HepG2 (cell line): ENCODE data around the gene INHA. TPM values are rescaled to one million over a fixed set of nuclear protein-coding genes. Genes with fewer than 3 reads are reported as not detected.

Source experiments
- ATAC-seq: fragments of 200-7000 bp; cut with Tn5 transposase; 3 replicates; pipeline ENCODE4 v1.9.1; 2020; ENCODE audit warnings: mild to moderate bottlenecking, moderate library complexity
- BruUV-seq: library from RNA; stranded (reverse); fragments of 400-500 nt; replicated peaks from 2 replicates; lab custom pipeline; 2021; lab: Mats Ljungman, UMichigan
- CTCF ChIA-PET: fragments of 300-600 bp; formaldehyde crosslinking; extraction: SDS; loops from one replicate; lab custom pipeline; 2021; ENCODE audit warnings: low total read pairs, inconsistent platforms, low intra/inter-chr PET ratio; lab: Yijun Ruan, JAX
- POLR2A ChIA-PET: fragments of 350-600 bp; sonication (Branson Sonifier 250); formaldehyde crosslinking; loops from one replicate; lab custom pipeline; 2020; ENCODE audit warnings: antibody characterized with exemption, inconsistent platforms; lab: Yijun Ruan, JAX
- DNase-seq: peaks from one replicate; pipeline ENCODE4 v3.0.0-alpha.2; 2015; ENCODE audit warnings: low spot score
- FAIRE-seq: peaks from 3 replicates; lab custom pipeline; 2011; peaks lifted over from hg19 to GRCh38; lab: Jason Lieb, UNC
- H2AFZ ChIP-seq: one replicate; pipeline ENCODE4 v1.6.1; 2011; ENCODE audit warnings: low read length, inconsistent platforms
- H3K27ac ChIP-seq: fragments of 300-600 bp; 3 replicates; pipeline ENCODE4 v1.8.0; 2011; ENCODE audit warnings: mixed run types, mild to moderate bottlenecking, mixed read lengths, low read length, inconsistent platforms; ENCODE audit not compliant: insufficient read depth; ENCODE audit errors: extremely low read length
- H3K27me3 ChIP-seq, 2 experiments: fragments of 200-600 bp in 1 of 2; 2 replicates in 1 of 2; 3 replicates in 1 of 2; pipeline versions ENCODE4 v1.6.0 to v1.8.0; 2011; ENCODE audit warnings: low read length in 2 of 2, mild to moderate bottlenecking in 2 of 2, moderate library complexity in 2 of 2, inconsistent platforms in 1 of 2; ENCODE audit not compliant: insufficient read depth in 2 of 2, control insufficient read depth in 1 of 2
- H3K36me3 ChIP-seq, 2 experiments: fragments of 200-600 bp in 1 of 2; replicated peaks in 1 of 2; 2 replicates in 1 of 2; 3 replicates in 1 of 2; pipeline versions ENCODE4 v1.5.1 to v1.8.0; 2011; ENCODE audit warnings: low read length in 2 of 2, inconsistent platforms in 1 of 2; ENCODE audit not compliant: insufficient read depth in 2 of 2, control insufficient read depth in 1 of 2
- H3K4me1 ChIP-seq: 2 replicates; pipeline ENCODE4 v1.5.1; 2012; ENCODE audit warnings: low read length, inconsistent platforms; ENCODE audit not compliant: insufficient read depth
- H3K4me2 ChIP-seq: 2 replicates; pipeline ENCODE4 v1.6.0; 2011; ENCODE audit warnings: low read depth, low read length, inconsistent platforms
- H3K4me3 ChIP-seq, 3 experiments: fragments of 200-600 bp in 1 of 3; sonication (generic), shearing (Covaris generic) in 1 of 3; replicated peaks in 1 of 3; 2 replicates each; pipeline ENCODE4 v1.5.1; 2011 to 2016; ENCODE audit warnings: low read length in 3 of 3, inconsistent platforms in 2 of 3, low read depth in 2 of 3, mild to moderate bottlenecking in 2 of 3, control low read depth in 1 of 3, mixed read lengths in 1 of 3; ENCODE audit not compliant: insufficient read depth in 1 of 3
- H3K79me2 ChIP-seq: one replicate; pipeline ENCODE4 v1.6.1; 2011; ENCODE audit warnings: low read length, inconsistent platforms; ENCODE audit not compliant: insufficient read depth
- H3K9ac ChIP-seq: 2 replicates; pipeline ENCODE4 v1.6.0; 2011; ENCODE audit warnings: mild to moderate bottlenecking, low read depth, low read length, inconsistent platforms; ENCODE audit not compliant: insufficient read depth
- H3K9me3 ChIP-seq: 2 replicates; pipeline ENCODE4 v1.5.1; 2012; ENCODE audit warnings: mild to moderate bottlenecking, low read length
- H4K20me1 ChIP-seq: 2 replicates; pipeline ENCODE4 v1.6.0; 2011; ENCODE audit warnings: inconsistent platforms, mild to moderate bottlenecking, low read length, moderate library complexity; ENCODE audit not compliant: insufficient read depth
- NPAS2 ChIP-seq: sonication (generic); formaldehyde crosslinking; IDR thresholded peaks from 2 replicates; pipeline ENCODE4 v1.8.0; 2022; ENCODE audit warnings: mild to moderate bottlenecking, missing genetic modification reagents, borderline replicate concordance
- PTBP1 ChIP-seq: fragments of 200-400 bp; formaldehyde crosslinking; IDR thresholded peaks from 2 replicates; pipeline ENCODE4 v1.6.1; 2018; ENCODE audit warnings: low read length, low read depth; ENCODE audit not compliant: poor library complexity, severe bottlenecking
- RXRB ChIP-seq: IDR thresholded peaks from 2 replicates; pipeline ENCODE4 v1.6.1; 2016; ENCODE audit warnings: borderline replicate concordance, missing genetic modification reagents, missing compliant biosample characterization
- SMARCC2 ChIP-seq: fragments of 450-650 bp; IDR thresholded peaks from 2 replicates; pipeline ENCODE4 v1.6.1; 2017; ENCODE audit warnings: antibody characterized with exemption, mild to moderate bottlenecking
- ZFP37 ChIP-seq: sonication (generic); formaldehyde crosslinking; IDR thresholded peaks from 2 replicates; pipeline ENCODE4 v1.4.0; 2020; ENCODE audit warnings: missing genetic modification reagents, borderline replicate concordance
- ZMAT3 ChIP-seq: sonication (generic); formaldehyde crosslinking; conservative IDR thresholded peaks from 2 replicates; pipeline ENCODE4 v1.7.0; 2021; ENCODE audit warnings: missing genetic modification reagents
- ZNF256 ChIP-seq: sonication (generic); formaldehyde crosslinking; conservative IDR thresholded peaks from 2 replicates; pipeline ENCODE4 v1.4.0; 2020; ENCODE audit warnings: missing genetic modification reagents
- ZNF337 ChIP-seq: sonication (generic); formaldehyde crosslinking; IDR thresholded peaks from 2 replicates; pipeline ENCODE4 v1.5.1; 2020; ENCODE audit warnings: missing genetic modification reagents, low read depth, mild to moderate bottlenecking, borderline replicate concordance
- ZNF710 ChIP-seq: sonication (generic); formaldehyde crosslinking; IDR thresholded peaks from 2 replicates; pipeline ENCODE4 v1.5.0; 2020; ENCODE audit warnings: mild to moderate bottlenecking, missing genetic modification reagents, borderline replicate concordance
- ZZZ3 ChIP-seq: sonication (generic); formaldehyde crosslinking; IDR thresholded peaks from 2 replicates; pipeline ENCODE4 v1.4.0; 2020; ENCODE audit warnings: missing genetic modification reagents, mild to moderate bottlenecking, borderline replicate concordance
- WGBS: methylation state at CpG from one replicate; pipeline ENCODE4 v1.1.6; 2017; ENCODE audit warnings: low lambda C conversion rate; 5-methylcytosine and 5-hydroxymethylcytosine counted together
- in situ Hi-C: cut with HindIII; loops from 2 replicates; pipeline ENCODE4 v1.10.0; 2017; ENCODE audit warnings: low pct_unique_long_range_greater_than_20kb; ENCODE audit not compliant: extremely low pct_ligation_motif_present
- intact Hi-C: fragments of 100-400 bp; cut with micrococcal nuclease; formaldehyde crosslinking; loops from one replicate; pipeline ENCODE4 v1.10.0; 2022; ENCODE audit not compliant: unreplicated experiment
- polyA plus RNA-seq, 8 experiments: library from polyadenylated mRNA; depleted of rRNA in 3 of 8; stranded (reverse) in 7 of 8; unstranded in 1 of 8; fragments of >200 nt; fragmentation: Illumina TruSeq in 4 of 8; extraction: Trizol in 4 of 8; gene quantifications; 2 replicates each; pipeline versions ENCODE4 v1.2.1 to v1.2.3, GENCODE V29; 2011 to 2016; ENCODE audit warnings: low read depth in 4 of 8, missing spikeins in 1 of 8, mixed read lengths in 1 of 8; ENCODE audit not compliant: insufficient read depth in 1 of 8
- total RNA-seq, 5 experiments: library from RNA; depleted of rRNA; stranded (reverse); fragments of >200 nt; fragmentation: Illumina TruSeq; extraction: Trizol; gene quantifications; 2 replicates each; pipeline ENCODE4 v1.2.3, GENCODE V29; 2016; ENCODE audit warnings: low read depth in 1 of 5
- TF ChIP-seq, protein P1 (sequence below): sonication (generic); formaldehyde crosslinking; IDR thresholded peaks from 2 replicates; pipeline ENCODE4 v1.5.1; 2020; ENCODE audit warnings: mild to moderate bottlenecking, missing genetic modification reagents, moderate library complexity

The INHA gene
- total and polyA plus RNA-seq, 2 of the 13 experiments (the other 11 are each of a cell fraction or from before 2014, with no cell fraction given), result 4.1 to 15.2 TPM

GRCh38 chr2:219603771-219604170, 31.7 kb downstream of the INHA start:
- CTCF ChIA-PET, result no interaction called here
- Histone ChIP-seq H3K9ac (no peak overlapping the region), H3K9me3 (no peaks in the 10 kb centered on the region), H2AFZ (no peak overlapping the region), H3K79me2 (peaks cover under 1% of the 10 kb centered on the region), H3K4me2 (no peak overlapping the region), H3K27me3 (no peaks in the 10 kb centered on the region), H3K4me3 (no peak overlapping the region), H3K4me1 (peaks cover 24% of the 10 kb centered on the region), H3K36me3 (peaks cover 20 to 38% of the 10 kb centered on the region in 2 experiments), H4K20me1 (no peaks in the 10 kb centered on the region), H3K27ac (no peak overlapping the region)
- in situ Hi-C loops (no loop called here), intact Hi-C loops (no loop called here)
- ATAC-seq (no peak), DNase-seq (no peak), FAIRE-seq (no peak)
- 96% methylated on average over 5 of the region's 5 CpGs for WGBS
- BruUV-seq, result no TSS peak
- TF ChIP-seq ZMAT3 (no peak), SMARCC2 (no peak), NPAS2 (CRISPR knock-in tag) (no peak)
- POLR2A ChIA-PET, result no interaction called here

- DNase-seq (no peak), FAIRE-seq (no peak), ATAC-seq (peak; percentile 11; the same call in 2 of the 3 replicates)
- intact Hi-C loops (no loop called here), in situ Hi-C loops (no loop called here)
- ChIA-PET CTCF (interaction anchor here (1.4 kb wide), 1 partner anchor 64 kb away, joined by 8 read pairs; no protein-coding TSS in a partner anchor), POLR2A (no interaction called here)
- BruUV-seq, result no TSS peak
- peaks cover 23 to 46% of the 10 kb centered on the region in 2 experiments for H3K36me3 ChIP-seq
- H3K9ac ChIP-seq, result peak overlapping the region; percentile 7; the same call in 1 of the 2 replicates
- no peaks in the 10 kb centered on the region for H3K79me2 ChIP-seq
- peak overlapping the region; percentile 38 for H3K27ac ChIP-seq
- H3K27me3 ChIP-seq, result no peaks in the 10 kb centered on the region
- WGBS, result 95% methylated on average over 6 of the region's 6 CpGs
- H2AFZ ChIP-seq, result no peak overlapping the region
- peaks cover 17% of the 10 kb centered on the region for H3K4me1 ChIP-seq
- no peaks in the 10 kb centered on the region for H3K9me3 ChIP-seq
- H3K4me2 ChIP-seq, result no peak overlapping the region
- H3K4me3 ChIP-seq, result no peak overlapping the region
- H4K20me1 ChIP-seq, result no peaks in the 10 kb centered on the region
- no peak for TF ChIP-seq RXRB
- no peak for TF ChIP-seq ZNF256 (CRISPR knock-in tag)
- no peak for TF ChIP-seq ZFP37 (CRISPR knock-in tag)
- no peak for TF ChIP-seq PTBP1
- TF ChIP-seq ZNF337 (CRISPR knock-in tag), result no peak
- no peak for TF ChIP-seq ZZZ3 (CRISPR knock-in tag)
- peak; percentile 25; the same call in 1 of the 2 replicates for TF ChIP-seq ZNF710
- TF ChIP-seq, protein P1, sequence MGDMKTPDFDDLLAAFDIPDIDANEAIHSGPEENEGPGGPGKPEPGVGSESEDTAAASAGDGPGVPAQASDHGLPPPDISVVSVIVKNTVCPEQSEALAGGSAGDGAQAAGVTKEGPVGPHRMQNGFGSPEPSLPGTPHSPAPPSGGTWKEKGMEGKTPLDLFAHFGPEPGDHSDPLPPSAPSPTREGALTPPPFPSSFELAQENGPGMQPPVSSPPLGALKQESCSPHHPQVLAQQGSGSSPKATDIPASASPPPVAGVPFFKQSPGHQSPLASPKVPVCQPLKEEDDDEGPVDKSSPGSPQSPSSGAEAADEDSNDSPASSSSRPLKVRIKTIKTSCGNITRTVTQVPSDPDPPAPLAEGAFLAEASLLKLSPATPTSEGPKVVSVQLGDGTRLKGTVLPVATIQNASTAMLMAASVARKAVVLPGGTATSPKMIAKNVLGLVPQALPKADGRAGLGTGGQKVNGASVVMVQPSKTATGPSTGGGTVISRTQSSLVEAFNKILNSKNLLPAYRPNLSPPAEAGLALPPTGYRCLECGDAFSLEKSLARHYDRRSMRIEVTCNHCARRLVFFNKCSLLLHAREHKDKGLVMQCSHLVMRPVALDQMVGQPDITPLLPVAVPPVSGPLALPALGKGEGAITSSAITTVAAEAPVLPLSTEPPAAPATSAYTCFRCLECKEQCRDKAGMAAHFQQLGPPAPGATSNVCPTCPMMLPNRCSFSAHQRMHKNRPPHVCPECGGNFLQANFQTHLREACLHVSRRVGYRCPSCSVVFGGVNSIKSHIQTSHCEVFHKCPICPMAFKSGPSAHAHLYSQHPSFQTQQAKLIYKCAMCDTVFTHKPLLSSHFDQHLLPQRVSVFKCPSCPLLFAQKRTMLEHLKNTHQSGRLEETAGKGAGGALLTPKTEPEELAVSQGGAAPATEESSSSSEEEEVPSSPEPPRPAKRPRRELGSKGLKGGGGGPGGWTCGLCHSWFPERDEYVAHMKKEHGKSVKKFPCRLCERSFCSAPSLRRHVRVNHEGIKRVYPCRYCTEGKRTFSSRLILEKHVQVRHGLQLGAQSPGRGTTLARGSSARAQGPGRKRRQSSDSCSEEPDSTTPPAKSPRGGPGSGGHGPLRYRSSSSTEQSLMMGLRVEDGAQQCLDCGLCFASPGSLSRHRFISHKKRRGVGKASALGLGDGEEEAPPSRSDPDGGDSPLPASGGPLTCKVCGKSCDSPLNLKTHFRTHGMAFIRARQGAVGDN (CRISPR knock-in tag), result peak; percentile 49; the same call in 1 of the 2 replicates
Observed at GRCh38 chr2:219605607-219605954, 33.5 kb downstream of the INHA start.
